ENCODE results near the gene CRYGN.

Gene CRYGN

DNA sequence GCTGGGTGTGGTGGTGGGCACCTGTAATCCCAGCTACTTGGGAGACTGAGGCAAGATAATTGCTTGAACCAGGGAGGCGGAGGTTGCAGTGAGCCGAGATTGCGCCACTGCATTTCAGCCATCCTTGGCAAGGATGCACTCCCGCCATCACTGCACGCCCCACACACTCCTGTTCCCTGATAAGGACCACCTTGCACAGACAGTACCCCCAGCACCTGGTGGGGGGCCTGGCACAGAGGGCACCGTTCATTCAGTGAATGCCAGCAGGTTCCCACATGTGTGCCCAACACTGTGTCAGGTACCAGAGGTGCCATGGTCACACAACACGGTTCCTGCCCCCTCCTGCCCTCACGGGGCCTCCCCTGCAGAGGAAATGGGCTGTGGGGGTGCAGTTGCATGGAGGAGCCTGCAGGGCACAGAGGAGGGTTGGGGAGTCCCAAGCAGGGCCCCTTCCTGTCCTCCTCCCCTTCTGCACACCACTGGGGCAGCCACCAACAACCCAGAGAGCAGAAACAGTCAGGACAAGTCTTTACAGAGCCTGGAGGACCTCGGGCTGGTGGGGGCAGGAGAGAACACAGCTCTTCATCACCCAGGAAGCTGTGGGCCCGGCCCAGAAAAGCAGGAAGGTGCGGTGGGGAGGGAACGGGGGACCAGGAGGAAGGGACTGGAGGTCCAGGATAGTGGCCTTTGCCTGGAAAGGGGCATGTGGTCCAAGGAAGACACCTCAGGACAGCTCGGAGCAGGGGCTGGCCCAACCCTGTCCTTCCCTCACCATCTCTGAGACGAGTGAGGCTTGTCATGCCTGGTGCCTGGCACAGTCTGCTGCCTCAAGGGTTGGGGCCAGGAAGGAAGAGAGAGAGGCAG is 7.1 kb downstream of the CRYGN start:
- in situ Hi-C loops (cut with HindIII; ENCODE audit: low pct_unique_long_range_greater_than_20kb, low sequenced_read_pairs): no loop called here
- TF ChIP-seq JUND (IDR thresholded peaks at IDR 0.05; ENCODE audit: low read depth): no peak
- DNase-seq (ENCODE audit: low read depth in 1 of 2, low spot score in 1 of 2): no peak

DNA sequence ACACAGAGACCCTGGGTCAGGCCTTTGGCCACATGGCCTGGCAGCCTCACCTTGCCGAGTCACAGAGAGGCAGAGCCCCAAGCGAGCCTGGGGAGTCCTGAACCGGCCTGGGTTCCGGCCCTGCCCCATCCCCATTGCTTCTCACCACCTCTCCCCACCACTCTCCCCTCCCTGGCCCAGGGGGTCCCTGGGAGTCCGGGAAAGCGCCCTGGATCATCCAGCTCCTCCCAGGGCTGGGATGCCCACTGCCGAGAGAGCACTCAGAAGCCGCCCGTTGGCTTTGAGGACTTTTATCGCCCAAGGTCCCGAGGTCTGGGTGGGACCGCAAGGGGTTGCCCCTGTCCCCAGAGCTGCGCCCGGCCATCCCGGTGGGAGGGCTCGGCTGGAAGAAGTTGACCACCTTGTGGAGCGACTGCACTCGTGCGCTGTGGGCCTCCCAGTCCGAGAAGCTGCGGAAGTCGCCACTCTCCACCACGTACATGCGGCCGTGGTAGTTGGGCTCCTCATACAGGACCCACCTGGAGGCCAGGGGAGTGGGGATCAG is 8.1 kb downstream of the CRYGN start:
- in situ Hi-C loops (cut with HindIII; ENCODE audit: low pct_unique_long_range_greater_than_20kb, low sequenced_read_pairs): no loop called here
- TF ChIP-seq JUND (IDR thresholded peaks at IDR 0.05; ENCODE audit: low read depth): no peak
- DNase-seq (ENCODE audit: low read depth in 1 of 2, low spot score in 1 of 2): no peak

DNA sequence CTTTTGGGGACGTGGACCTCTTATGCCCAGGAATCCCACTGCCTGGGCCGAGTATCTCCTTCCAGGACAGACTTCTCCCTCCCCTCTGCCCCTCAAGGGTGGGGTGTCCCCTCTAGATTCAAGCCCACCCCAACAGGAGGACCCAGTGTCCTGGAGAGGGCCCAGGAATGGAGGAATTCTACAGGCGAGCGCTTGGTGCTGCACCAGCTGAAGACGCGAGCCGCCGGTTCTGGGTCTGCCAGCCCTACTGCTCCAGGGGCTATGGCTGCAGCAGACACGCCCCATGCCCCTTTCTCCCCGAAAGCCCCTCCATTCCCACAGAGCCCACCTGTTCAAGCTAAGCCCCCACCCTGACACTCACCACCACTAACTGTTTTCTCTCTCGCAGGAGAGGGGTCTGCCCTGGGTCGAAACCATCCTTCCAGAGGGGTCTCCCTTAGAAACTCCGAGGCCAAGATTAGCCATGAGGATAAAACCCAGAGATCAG is 8.6 kb downstream of the CRYGN start:
- TF ChIP-seq JUND (IDR thresholded peaks at IDR 0.05; ENCODE audit: low read depth): no peak
- in situ Hi-C loops (cut with HindIII; ENCODE audit: low pct_unique_long_range_greater_than_20kb, low sequenced_read_pairs): no loop called here
- DNase-seq (ENCODE audit: low read depth in 1 of 2, low spot score in 1 of 2): no peak

DNA sequence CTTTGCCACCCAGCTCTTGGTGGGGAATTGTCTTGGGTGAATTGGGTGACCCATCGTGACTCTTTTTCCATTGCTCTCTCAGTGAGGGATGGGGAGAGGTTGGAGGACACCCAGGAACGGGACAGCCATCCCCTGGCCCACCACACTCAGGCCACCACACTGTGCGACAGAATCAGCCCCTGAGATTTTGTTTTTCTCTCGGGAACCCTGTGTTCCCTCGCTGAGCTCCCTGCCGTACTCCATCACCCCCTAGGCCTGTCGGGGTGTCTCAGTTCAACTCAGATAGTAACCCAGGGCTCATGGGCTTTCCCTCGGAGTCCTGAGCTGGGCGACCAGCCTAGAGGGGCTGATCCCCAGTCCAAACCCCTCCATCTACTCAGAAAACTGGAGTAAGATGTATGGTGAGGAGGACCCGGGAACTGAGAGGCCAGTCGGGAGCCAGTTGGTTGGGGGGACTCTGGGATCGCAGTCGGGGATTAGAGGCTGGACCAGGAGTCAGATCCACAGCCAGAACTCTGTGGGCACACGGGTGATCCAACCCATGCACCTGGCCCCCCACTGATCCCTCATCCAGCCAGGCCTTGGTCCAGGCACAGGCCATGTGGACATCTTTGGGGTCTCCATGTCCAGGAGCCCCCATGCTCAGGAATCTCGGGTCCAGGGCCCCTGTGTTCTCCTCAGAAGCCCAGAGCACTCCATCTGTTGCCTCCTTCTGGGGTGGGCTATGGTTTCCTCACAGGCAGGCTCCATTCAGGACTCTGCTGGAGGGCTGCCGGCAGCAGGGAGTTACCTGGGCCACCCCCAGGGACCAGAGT is 9.3 kb downstream of the CRYGN start:
- no peak for TF ChIP-seq JUND (IDR thresholded peaks at IDR 0.05; ENCODE audit: low read depth)
- in situ Hi-C loops (cut with HindIII; ENCODE audit: low pct_unique_long_range_greater_than_20kb, low sequenced_read_pairs): no loop called here
- DNase-seq (ENCODE audit: low read depth in 1 of 2, low spot score in 1 of 2): no peak

DNA sequence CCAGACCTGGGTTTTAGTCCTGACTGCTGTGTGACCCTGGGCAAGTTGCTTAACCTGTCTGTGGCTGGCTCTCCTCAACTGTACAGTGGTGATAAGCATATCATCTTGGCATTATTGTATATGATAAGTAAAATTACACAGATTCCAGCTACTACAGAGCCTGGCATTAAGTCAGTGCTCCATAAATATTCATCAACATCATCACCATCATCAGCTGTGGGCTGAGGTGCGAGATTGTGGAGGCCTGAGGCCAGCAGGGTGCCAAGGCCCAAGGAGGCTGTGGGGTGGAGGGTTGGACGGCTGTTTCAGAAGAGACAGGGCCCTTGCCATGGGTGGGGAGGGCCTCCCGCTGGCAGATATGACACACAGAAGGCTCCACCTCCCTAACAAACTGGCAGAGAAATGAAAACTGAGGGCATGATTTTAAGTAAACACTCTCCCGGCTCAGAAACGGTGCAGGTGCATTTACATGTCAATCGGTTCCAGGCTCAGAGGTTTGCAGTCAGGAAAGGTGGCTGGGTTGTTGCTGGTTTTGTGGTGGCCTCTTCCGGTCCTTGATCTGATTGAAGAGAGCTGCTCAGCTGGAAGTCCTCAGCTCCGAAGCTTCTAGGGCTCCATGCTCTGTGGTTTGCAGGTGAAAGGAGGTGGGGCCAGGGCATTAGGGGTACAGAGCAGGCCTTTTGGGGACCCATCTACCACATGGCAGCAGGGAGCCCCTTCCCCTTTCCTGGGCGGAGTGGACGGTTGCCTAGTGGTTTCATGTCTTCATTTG is 10.2 kb downstream of the CRYGN start:
- TF ChIP-seq JUND (IDR thresholded peaks at IDR 0.05; ENCODE audit: low read depth): no peak
- no peak for DNase-seq (ENCODE audit: low read depth in 1 of 2, low spot score in 1 of 2)

DNA sequence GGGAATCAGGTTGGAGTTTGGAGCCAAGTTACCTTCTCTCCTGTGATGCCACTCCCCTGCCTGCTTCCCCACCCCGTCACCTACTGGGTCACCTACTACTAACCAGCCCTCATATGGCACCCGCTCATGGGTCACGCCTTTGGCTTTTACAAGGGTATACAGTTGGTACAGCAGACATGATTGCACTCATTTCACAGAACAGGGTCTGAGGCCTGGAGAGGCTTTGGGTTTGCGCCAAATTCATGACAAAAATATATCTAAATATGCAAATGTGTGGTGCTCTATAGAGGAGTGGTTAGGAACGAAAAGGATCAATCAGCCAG is 10.7 kb downstream of the CRYGN start:
- DNase-seq (ENCODE audit: low read depth in 1 of 2, low spot score in 1 of 2): no peak
- in situ Hi-C loops (cut with HindIII; ENCODE audit: low pct_unique_long_range_greater_than_20kb, low sequenced_read_pairs): no loop called here
- no peak for TF ChIP-seq JUND (IDR thresholded peaks at IDR 0.05; ENCODE audit: low read depth)

More for the DNA sequence above, 10.2 kb downstream of the CRYGN start:
- in situ Hi-C loops (cut with HindIII; ENCODE audit: low pct_unique_long_range_greater_than_20kb, low sequenced_read_pairs): no loop called here

DNA sequence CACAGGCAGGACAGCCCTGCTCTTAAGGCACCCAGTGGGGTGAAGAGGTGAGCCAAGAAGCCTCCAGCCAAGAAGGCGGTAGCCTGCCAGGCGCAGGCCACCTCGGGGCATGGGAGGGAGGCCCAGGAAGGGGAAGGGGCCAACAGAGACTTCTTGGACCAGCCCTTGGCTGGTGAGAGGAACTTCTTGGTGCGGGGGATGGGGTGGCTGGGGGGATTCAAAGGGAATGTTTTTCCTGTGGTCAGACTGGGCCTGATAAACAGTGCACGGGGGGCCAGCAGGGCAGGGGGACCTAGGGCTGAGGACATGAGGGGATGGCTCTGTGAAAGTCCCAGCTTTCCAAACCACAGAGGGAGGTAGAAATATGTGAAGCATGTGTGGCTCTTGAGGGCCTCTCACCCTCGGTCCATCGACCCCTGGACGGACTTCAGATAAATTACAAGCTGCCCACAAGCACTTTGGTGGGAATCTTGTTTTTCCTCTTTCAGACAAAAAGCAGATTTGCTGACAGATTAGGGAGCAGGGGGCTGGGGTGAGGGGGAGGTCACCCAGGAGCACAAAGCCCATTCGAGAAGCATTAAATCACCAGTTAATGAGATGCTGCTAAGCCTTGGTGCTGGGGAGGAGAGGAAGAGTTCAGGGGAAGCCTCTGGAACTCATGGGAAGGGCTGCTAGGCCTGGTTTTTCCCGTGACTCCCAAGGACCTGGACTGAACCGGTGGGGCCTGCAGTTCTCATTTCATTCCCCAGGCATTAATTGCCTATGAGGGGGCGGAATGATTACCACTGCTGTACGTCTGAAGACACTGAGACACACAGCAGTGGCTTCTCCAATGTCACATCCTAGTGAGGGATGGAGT is 11.3 kb downstream of the CRYGN start:
- DNase-seq (ENCODE audit: low read depth in 1 of 2, low spot score in 1 of 2): no peak

DNA sequence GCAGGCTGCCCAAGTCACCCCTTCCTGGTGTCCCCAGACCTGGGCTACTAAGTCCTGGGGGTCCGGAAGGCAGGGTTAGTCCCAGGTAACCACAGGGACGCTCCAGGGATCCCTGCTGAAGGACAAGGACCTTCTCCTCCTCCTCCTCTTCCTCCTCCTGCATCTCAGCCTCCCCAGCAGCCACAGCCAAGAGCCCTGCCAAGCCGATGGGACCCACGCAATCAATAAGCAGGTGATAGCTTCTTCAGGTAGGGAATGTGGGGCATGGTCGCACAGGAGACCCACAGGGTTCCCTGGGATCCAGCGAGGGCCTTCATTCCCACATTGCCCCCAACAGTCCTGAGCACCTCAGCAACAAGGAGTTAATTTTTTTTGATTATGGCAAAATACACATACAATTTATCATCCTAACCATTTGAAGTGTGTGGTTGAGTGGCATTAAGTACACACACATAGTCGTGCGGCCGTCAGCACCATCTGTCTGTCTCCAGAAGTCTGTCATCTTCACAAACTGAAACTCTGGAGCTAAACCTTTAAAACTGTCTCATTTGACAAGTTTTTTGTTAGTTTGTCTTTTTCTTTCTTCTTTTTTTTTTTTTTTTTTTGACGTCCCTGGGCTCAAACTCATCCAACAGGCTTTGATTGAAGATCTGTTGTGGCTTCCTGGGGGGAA is 12.1 kb downstream of the CRYGN start:
- no peak for DNase-seq (ENCODE audit: low read depth in 1 of 2, low spot score in 1 of 2)
- no peak for TF ChIP-seq JUND (IDR thresholded peaks at IDR 0.05; ENCODE audit: low read depth)
- in situ Hi-C loops (cut with HindIII; ENCODE audit: low pct_unique_long_range_greater_than_20kb, low sequenced_read_pairs): no loop called here

More for the DNA sequence above, 11.3 kb downstream of the CRYGN start:
- in situ Hi-C loops (cut with HindIII; ENCODE audit: low pct_unique_long_range_greater_than_20kb, low sequenced_read_pairs): no loop called here
- TF ChIP-seq JUND (IDR thresholded peaks at IDR 0.05; ENCODE audit: low read depth): no peak

DNA sequence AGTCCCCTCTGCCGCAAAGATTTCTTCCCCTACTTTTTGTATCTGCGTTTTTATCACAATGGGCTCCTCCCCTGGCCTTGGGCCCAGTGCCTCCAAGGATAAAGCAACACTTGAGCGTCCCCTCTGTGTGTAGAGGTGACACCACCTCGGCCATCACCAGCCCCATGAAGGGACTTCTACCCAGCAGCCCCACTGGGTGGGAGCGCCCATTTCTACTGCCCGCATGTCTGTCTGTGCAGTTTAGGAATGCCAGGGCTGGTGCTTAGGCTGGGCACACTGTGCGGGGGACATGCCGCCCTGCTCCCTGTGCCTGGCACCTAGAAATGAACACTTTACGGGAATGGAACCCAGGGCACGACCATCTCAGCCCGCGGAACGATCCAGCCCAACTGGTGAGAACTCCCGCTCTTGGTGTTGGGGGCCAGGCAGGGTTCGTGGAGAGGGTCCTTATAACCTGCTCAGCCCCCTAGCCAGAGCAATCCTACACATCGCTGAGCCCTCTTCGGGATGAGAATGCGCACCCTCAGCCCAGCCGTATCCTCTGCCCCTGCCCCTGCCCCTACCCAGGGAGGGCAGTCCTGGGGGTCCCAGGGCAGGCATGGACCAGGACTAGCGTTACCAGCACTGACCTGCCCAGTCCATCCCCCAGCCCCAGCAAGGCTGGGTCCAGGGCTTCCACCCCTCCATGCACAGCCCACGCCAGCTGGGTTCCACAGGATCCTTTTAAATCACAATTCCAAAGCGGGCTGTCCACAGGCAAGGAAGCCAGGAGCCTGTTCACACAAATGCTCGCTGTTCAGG is 12.8 kb downstream of the CRYGN start:
- in situ Hi-C loops (cut with HindIII; ENCODE audit: low pct_unique_long_range_greater_than_20kb, low sequenced_read_pairs): no loop called here
- DNase-seq (ENCODE audit: low read depth in 1 of 2, low spot score in 1 of 2): no peak
- TF ChIP-seq JUND (IDR thresholded peaks at IDR 0.05; ENCODE audit: low read depth): no peak

DNA sequence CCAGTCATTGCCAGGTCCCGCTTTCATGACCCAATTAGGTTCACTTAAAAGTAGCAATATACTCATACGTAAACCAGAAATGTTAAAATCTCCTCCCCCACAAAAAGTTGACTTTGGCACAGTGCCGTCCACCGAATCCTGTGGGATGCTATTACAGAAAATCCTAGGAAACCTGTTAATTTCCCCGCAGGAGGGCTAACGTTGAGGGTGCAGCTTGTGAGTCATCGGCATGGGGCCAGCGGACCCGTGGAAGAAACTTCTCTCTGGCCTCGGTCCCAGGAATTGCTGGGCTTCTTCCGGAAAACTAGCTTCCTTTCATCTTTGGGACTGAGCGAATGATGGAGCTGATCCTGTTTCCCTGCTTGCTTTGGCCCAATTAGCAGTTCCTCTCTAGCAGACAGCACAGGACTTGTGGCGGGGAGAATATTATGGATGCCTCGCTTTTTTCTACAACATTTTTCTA is 13.5 kb downstream of the CRYGN start:
- TF ChIP-seq JUND (IDR thresholded peaks at IDR 0.05; ENCODE audit: low read depth): no peak
- in situ Hi-C loops (cut with HindIII; ENCODE audit: low pct_unique_long_range_greater_than_20kb, low sequenced_read_pairs): no loop called here
- DNase-seq (ENCODE audit: low read depth in 1 of 2, low spot score in 1 of 2): no peak
